K562 (cell line): ENCODE measurements around the gene QKI. TPM values are rescaled to one million over a fixed set of nuclear protein-coding genes. Genes with fewer than 3 reads are reported as not detected.

Experiments
- ATF1 ChIP-seq, 2 experiments: fragments of 450-650 bp in 1 of 2; IDR thresholded peaks; 2 replicates each; pipeline ENCODE4 v1.6.1; 2016; ENCODE audit warnings: missing compliant biosample characterization in 1 of 2, missing genetic modification characterization in 1 of 2
- BMI1 ChIP-seq: fragments of 150-350 bp; IDR thresholded peaks from 2 replicates; pipeline ENCODE4 v1.6.1; 2014; ENCODE audit warnings: low read length
- C11orf30 ChIP-seq: fragments of 450-650 bp; IDR thresholded peaks from 2 replicates; pipeline ENCODE4 v1.6.1; 2016; ENCODE audit warnings: low read depth, mild to moderate bottlenecking
- CBX3 ChIP-seq, 2 experiments: IDR thresholded peaks; 1 replicate in 1 of 2; 2 replicates in 1 of 2; pipeline ENCODE4 v1.6.1; 2012; ENCODE audit warnings: inconsistent platforms in 2 of 2, low read length in 2 of 2, borderline replicate concordance in 1 of 2, control low read depth in 1 of 2
- FOXK1 ChIP-seq: sonication (generic); formaldehyde crosslinking; IDR thresholded peaks from 2 replicates; pipeline ENCODE4 v1.8.0; 2022; ENCODE audit warnings: missing genetic modification reagents, mild to moderate bottlenecking, borderline replicate concordance
- MAFF ChIP-seq: IDR thresholded peaks from 2 replicates; pipeline ENCODE4 v1.6.1; 2012; ENCODE audit warnings: low read length, improper control_type of control experiment
- NR2C1 ChIP-seq, 2 experiments: fragments of 450-650 bp; IDR thresholded peaks; 2 replicates each; pipeline ENCODE4 v1.6.1; 2017; ENCODE audit warnings: mild to moderate bottlenecking in 2 of 2, antibody characterized with exemption in 1 of 2, inconsistent platforms in 1 of 2, missing compliant biosample characterization in 1 of 2, missing genetic modification characterization in 1 of 2
- NR3C1 ChIP-seq: sonication (generic); formaldehyde crosslinking; IDR thresholded peaks from 2 replicates; pipeline ENCODE4 v1.8.1; 2022; ENCODE audit warnings: missing genetic modification reagents
- SMARCA4 ChIP-seq: fragments of 450-650 bp; IDR thresholded peaks from 2 replicates; pipeline ENCODE4 v1.6.1; 2016
- SREBF1 ChIP-seq: fragments of 150-350 bp; IDR thresholded peaks from 2 replicates; pipeline ENCODE4 v1.6.1; 2014; ENCODE audit warnings: antibody characterized with exemption, low read depth, low read length, borderline replicate concordance
- TGIF2 ChIP-seq: sonication (generic); formaldehyde crosslinking; IDR thresholded peaks from 2 replicates; pipeline ENCODE4 v1.8.1; 2022; ENCODE audit warnings: mild to moderate bottlenecking, missing genetic modification reagents, moderate library complexity
- ZBTB11 ChIP-seq, 3 experiments: fragments of 200-800 bp in 1 of 3; fragments of 250-450 bp in 1 of 3; fragments of 450-650 bp in 1 of 3; sonication (Bioruptor Pico) in 1 of 3; sonication (Bioruptor generic) in 1 of 3; formaldehyde crosslinking in 1 of 3; IDR thresholded peaks; 2 replicates each; pipeline versions ENCODE4 v1.6.1 to v1.8.0; 2016 to 2022; ENCODE audit warnings: mild to moderate bottlenecking in 2 of 3, missing genetic modification characterization in 2 of 3, missing compliant biosample characterization in 1 of 3, moderate library complexity in 1 of 3
- ZNF655 ChIP-seq: fragments of 250-450 bp; sonication (Bioruptor Pico); IDR thresholded peaks from 2 replicates; pipeline ENCODE4 v1.5.0; 2021
- ZSCAN32 ChIP-seq: fragments of 450-650 bp; formaldehyde crosslinking; IDR thresholded peaks from 2 replicates; pipeline ENCODE4 v1.4.0; 2020; ENCODE audit warnings: mild to moderate bottlenecking, moderate library complexity
- polyA plus RNA-seq, 8 experiments: library from polyadenylated mRNA; depleted of rRNA in 4 of 8; stranded (reverse) in 5 of 8; unstranded in 3 of 8; fragments of >200 nt; fragmentation: Nextera tagmentation in 2 of 8; fragmentation: Illumina TruSeq in 1 of 8; extraction: Ambion mirVana in 2 of 8; extraction: Trizol in 1 of 8; gene quantifications; 2 replicates each; pipeline versions ENCODE4 v1.2.1 to v1.2.3, GENCODE V29; 2011 to 2014; ENCODE audit warnings: inconsistent platforms in 1 of 8, missing spikeins in 1 of 8
- total RNA-seq, 7 experiments: library from RNA; depleted of rRNA in 6 of 7; stranded (reverse); fragments of >200 nt in 6 of 7; fragmentation: Illumina TruSeq in 2 of 7; extraction: Trizol in 2 of 7; gene quantifications; 2 replicates each; pipeline versions ENCODE4 v1.2.1 to v1.2.3, GENCODE V29; 2011 to 2021; ENCODE audit warnings: low replicate concordance in 1 of 7

Gene QKI
- total and polyA plus RNA-seq, 9 of the 15 experiments (the other 6 are each of a cell fraction or from before 2014, with no cell fraction given): 20.4 to 215 (median 123) TPM

DNA sequence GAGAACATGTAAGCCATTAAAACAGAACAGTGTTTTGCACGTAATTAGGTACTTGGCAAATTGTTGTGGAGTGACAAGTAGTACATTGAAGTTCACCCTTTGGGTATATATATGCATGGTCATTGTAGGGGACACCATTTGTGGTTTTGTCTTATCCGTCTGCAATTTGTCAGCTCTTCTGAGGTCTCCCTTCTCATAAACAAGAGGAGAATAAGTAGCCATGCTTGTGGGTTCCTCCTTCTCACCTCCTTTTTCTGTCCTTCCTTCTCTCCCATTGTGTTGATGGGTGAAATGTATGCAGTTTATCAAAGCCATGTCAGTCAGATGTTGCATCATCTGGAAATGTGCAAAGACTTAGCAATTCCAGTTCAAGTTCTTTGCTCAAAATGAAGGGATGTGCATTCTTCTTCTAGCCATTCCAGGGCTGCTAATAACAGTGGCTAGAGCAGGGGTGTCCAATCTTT is 70.9 kb downstream of the QKI start (continued):
- TF ChIP-seq ZBTB11 (CRISPR knock-in tag; IDR thresholded peaks at IDR 0.05): no peak
- peak; percentile 88 for TF ChIP-seq ZSCAN32 (CRISPR knock-in tag)
- TF ChIP-seq TGIF2 (CRISPR knock-in tag): no peak
- TF ChIP-seq SREBF1: no peak
- TF ChIP-seq BMI1: no peak
- TF ChIP-seq CBX3 (IDR thresholded peaks at IDR 0.05; ENCODE audit: borderline replicate concordance in 1 of 2, low read length in 2 of 2): 0 out of 3 replicates have a peak, but pooled peaks of 1 of the 2 experiments have one; percentile 16
- TF ChIP-seq FOXK1 (CRISPR knock-in tag): 0 out of 2 replicates have a peak, but pooled peaks have one; percentile 25
- TF ChIP-seq MAFF: peak; percentile 63; the same call in 1 of the 2 replicates
- TF ChIP-seq NR2C1 (IDR thresholded peaks at IDR 0.05): no peak
- peak; percentile 45; the same call in 1 of the 2 replicates for TF ChIP-seq NR2C1 (tag; IDR thresholded peaks at IDR 0.05)
- TF ChIP-seq C11orf30: peak; percentile 79
- TF ChIP-seq ATF1 (CRISPR knock-in tag; IDR thresholded peaks at IDR 0.05): no peak
- 0 out of 2 replicates have a peak, but pooled peaks have one; percentile 27 for TF ChIP-seq ATF1 (tag; IDR thresholded peaks at IDR 0.05)
- no peak for TF ChIP-seq NR3C1 (CRISPR knock-in tag)
- peak; percentile 74 for TF ChIP-seq SMARCA4
- no peak for TF ChIP-seq ZNF655
